ENCODE data around the gene ADAM19.
A peak's percentile ranks its signal among the peaks of the same experiment; 100 is the strongest.

The ADAM19 gene, protein sequence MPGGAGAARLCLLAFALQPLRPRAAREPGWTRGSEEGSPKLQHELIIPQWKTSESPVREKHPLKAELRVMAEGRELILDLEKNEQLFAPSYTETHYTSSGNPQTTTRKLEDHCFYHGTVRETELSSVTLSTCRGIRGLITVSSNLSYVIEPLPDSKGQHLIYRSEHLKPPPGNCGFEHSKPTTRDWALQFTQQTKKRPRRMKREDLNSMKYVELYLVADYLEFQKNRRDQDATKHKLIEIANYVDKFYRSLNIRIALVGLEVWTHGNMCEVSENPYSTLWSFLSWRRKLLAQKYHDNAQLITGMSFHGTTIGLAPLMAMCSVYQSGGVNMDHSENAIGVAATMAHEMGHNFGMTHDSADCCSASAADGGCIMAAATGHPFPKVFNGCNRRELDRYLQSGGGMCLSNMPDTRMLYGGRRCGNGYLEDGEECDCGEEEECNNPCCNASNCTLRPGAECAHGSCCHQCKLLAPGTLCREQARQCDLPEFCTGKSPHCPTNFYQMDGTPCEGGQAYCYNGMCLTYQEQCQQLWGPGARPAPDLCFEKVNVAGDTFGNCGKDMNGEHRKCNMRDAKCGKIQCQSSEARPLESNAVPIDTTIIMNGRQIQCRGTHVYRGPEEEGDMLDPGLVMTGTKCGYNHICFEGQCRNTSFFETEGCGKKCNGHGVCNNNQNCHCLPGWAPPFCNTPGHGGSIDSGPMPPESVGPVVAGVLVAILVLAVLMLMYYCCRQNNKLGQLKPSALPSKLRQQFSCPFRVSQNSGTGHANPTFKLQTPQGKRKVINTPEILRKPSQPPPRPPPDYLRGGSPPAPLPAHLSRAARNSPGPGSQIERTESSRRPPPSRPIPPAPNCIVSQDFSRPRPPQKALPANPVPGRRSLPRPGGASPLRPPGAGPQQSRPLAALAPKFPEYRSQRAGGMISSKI

GRCh38 chr5:157575381-157576020, at the start of gene ADAM19:
ADAM19 (minus strand) TSS chr5:157575775; CDS start chr5:157575696, 79 bp downstream.
- H3K4me1 ChIP-seq (ENCODE audit: control insufficient read depth, insufficient read depth, low read length), result peaks cover 11% of the 10 kb centered on the region
- H3K9ac ChIP-seq (ENCODE audit: low read length), result peak within 1 kb of the TSS; percentile 75
- peak; percentile 79 for DNase-seq (ENCODE audit: low read depth)
- no peaks in the 10 kb centered on the region for H3K36me3 ChIP-seq (ENCODE audit: control insufficient read depth, insufficient read depth, low read length, severe bottlenecking)
- H3K9me3 ChIP-seq (ENCODE audit: control insufficient read depth, low read length), result no peaks in the 10 kb centered on the region
- H3K27me3 ChIP-seq (replicated peaks; ENCODE audit: control insufficient read depth, insufficient read depth, low read length), result no peaks in the 10 kb centered on the region
- H3K4me3 ChIP-seq (ENCODE audit: low read length), result peak within 1 kb of the TSS; percentile 88

DNA sequence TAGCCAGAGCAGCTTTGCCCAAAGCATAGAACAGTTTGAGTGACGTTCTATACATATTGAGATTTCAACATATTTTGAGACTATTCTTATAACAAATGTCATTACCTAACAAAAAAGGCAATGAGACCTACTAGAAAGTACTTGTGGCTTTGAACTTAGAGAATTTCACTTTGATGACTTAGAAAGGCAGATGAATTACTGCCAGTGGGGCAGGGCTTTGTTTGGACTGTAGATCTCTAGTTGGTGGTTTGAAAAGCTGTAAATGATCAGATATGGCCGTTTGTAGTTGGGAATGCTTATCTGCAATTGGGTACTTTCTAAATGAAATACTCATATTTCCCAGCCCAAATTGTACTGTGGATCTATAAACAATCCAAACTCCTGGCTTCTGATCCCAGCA, 48.6 kb upstream of the ADAM19 start:
- no peaks in the 10 kb centered on the region for H3K4me1 ChIP-seq (ENCODE audit: control insufficient read depth, insufficient read depth, low read length)
- no peaks in the 10 kb centered on the region for H3K9me3 ChIP-seq (ENCODE audit: control insufficient read depth, low read length)
- no peak overlapping the region for H3K9ac ChIP-seq (ENCODE audit: low read length)
- H3K27me3 ChIP-seq (replicated peaks; ENCODE audit: control insufficient read depth, insufficient read depth, low read length), result no peaks in the 10 kb centered on the region
- DNase-seq (ENCODE audit: low read depth), result no peak
- no peak overlapping the region for H3K4me3 ChIP-seq (ENCODE audit: low read length)
- no peaks in the 10 kb centered on the region for H3K36me3 ChIP-seq (ENCODE audit: control insufficient read depth, insufficient read depth, low read length, severe bottlenecking)

GRCh38 chr5:157620776-157621175, 45.2 kb upstream of the ADAM19 start:
- no peaks in the 10 kb centered on the region for H3K9me3 ChIP-seq (ENCODE audit: control insufficient read depth, low read length)
- no peaks in the 10 kb centered on the region for H3K4me1 ChIP-seq (ENCODE audit: control insufficient read depth, insufficient read depth, low read length)
- H3K4me3 ChIP-seq (ENCODE audit: low read length), result no peak overlapping the region
- no peaks in the 10 kb centered on the region for H3K36me3 ChIP-seq (ENCODE audit: control insufficient read depth, insufficient read depth, low read length, severe bottlenecking)
- no peak for DNase-seq (ENCODE audit: low read depth)
- no peak overlapping the region for H3K9ac ChIP-seq (ENCODE audit: low read length)
- no peaks in the 10 kb centered on the region for H3K27me3 ChIP-seq (replicated peaks; ENCODE audit: control insufficient read depth, insufficient read depth, low read length)

- no peaks in the 10 kb centered on the region for H3K9me3 ChIP-seq (ENCODE audit: control insufficient read depth, low read length)
- no peak overlapping the region for H3K4me3 ChIP-seq (ENCODE audit: low read length)
- H3K27me3 ChIP-seq (replicated peaks; ENCODE audit: control insufficient read depth, insufficient read depth, low read length), result no peaks in the 10 kb centered on the region
- H3K9ac ChIP-seq (ENCODE audit: low read length), result no peak overlapping the region
- no peak for DNase-seq (ENCODE audit: low read depth)
- no peaks in the 10 kb centered on the region for H3K36me3 ChIP-seq (ENCODE audit: control insufficient read depth, insufficient read depth, low read length, severe bottlenecking)
- H3K4me1 ChIP-seq (ENCODE audit: control insufficient read depth, insufficient read depth, low read length), result no peaks in the 10 kb centered on the region
Measured at GRCh38 chr5:157618191-157618765, 42.7 kb upstream of the ADAM19 start.

- Histone ChIP-seq H3K27me3 (replicated peaks; ENCODE audit: control insufficient read depth, insufficient read depth, low read length) (no peaks in the 10 kb centered on the region), H3K9me3 (ENCODE audit: control insufficient read depth, low read length) (no peaks in the 10 kb centered on the region), H3K36me3 (ENCODE audit: control insufficient read depth, insufficient read depth, low read length, severe bottlenecking) (no peaks in the 10 kb centered on the region), H3K9ac (ENCODE audit: low read length) (no peak overlapping the region), H3K4me3 (ENCODE audit: low read length) (no peak overlapping the region), H3K4me1 (ENCODE audit: control insufficient read depth, insufficient read depth, low read length) (no peaks in the 10 kb centered on the region)
- DNase-seq (ENCODE audit: low read depth), result no peak
Measured at GRCh38 chr5:157616785-157617184, 41.2 kb upstream of the ADAM19 start.

DNA sequence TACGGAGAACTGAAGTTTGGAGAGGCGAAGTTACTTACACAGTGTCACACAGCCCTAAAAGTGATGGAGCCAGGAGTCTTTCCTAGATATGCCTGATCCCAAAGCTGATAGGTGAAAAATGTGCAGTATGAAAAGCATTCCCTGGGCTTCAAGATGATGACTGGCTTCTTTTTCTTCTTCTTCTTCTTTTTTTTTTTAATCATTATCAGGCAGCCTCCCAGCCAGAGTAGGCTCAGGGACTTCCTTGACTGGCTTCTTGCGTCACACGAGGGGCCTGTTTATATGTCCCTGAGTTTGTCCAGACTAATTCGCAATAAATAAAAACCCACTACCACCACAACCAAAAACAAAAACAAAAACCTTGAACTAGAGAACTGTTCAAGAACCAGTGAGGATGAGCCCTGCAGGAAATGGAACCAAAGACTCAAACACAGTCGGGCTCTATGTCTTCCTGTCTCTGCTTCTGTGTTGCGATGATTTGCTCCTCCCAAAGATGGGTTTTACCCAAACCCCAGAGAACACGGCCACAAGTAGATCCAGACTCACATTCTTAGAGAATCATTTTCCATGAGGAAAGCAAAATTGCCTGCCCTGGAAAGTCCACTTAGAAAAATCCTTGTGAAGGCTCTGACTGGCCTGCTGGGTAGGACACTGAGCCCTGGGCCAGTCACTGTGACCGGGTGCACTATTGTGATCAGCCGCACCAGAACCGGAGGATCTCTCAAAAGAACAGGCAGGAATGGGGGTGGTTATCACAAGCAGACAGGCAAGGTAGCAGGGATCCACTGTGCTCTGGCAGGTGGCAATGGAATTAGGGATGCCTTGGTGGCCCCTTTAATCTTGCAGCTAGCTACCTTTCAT, 38.0 kb upstream of the ADAM19 start:
- Histone ChIP-seq H3K4me3 (ENCODE audit: low read length) (no peak overlapping the region), H3K27me3 (replicated peaks; ENCODE audit: control insufficient read depth, insufficient read depth, low read length) (no peaks in the 10 kb centered on the region), H3K9me3 (ENCODE audit: control insufficient read depth, low read length) (no peaks in the 10 kb centered on the region), H3K4me1 (ENCODE audit: control insufficient read depth, insufficient read depth, low read length) (no peaks in the 10 kb centered on the region), H3K36me3 (ENCODE audit: control insufficient read depth, insufficient read depth, low read length, severe bottlenecking) (no peaks in the 10 kb centered on the region), H3K9ac (ENCODE audit: low read length) (no peak overlapping the region)
- DNase-seq (ENCODE audit: low read depth), result no peak

DNA sequence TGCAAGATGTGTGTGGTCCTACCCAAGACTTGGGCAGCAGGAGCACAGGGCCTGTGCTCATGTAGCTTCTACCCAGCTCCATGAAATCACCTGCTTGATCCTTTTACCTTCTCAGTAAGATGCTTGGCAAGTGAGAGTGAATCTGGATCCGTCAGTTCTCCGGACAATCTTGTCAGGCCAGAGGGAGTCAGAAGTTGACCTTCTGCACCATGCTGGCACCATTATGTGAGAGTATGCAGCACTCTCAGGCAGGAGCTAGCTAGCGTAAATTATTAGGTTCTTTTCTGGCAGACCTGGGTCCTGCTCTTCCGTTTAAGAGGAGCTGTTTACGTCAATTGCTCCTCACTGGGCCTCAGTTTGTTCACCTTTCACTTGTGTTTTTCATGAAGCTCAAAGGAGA, 37.0 kb upstream of the ADAM19 start:
- no peaks in the 10 kb centered on the region for H3K36me3 ChIP-seq (ENCODE audit: control insufficient read depth, insufficient read depth, low read length, severe bottlenecking)
- no peak for DNase-seq (ENCODE audit: low read depth)
- H3K4me1 ChIP-seq (ENCODE audit: control insufficient read depth, insufficient read depth, low read length), result no peaks in the 10 kb centered on the region
- no peak overlapping the region for H3K4me3 ChIP-seq (ENCODE audit: low read length)
- H3K27me3 ChIP-seq (replicated peaks; ENCODE audit: control insufficient read depth, insufficient read depth, low read length), result no peaks in the 10 kb centered on the region
- H3K9ac ChIP-seq (ENCODE audit: low read length), result no peak overlapping the region
- no peaks in the 10 kb centered on the region for H3K9me3 ChIP-seq (ENCODE audit: control insufficient read depth, low read length)

DNA sequence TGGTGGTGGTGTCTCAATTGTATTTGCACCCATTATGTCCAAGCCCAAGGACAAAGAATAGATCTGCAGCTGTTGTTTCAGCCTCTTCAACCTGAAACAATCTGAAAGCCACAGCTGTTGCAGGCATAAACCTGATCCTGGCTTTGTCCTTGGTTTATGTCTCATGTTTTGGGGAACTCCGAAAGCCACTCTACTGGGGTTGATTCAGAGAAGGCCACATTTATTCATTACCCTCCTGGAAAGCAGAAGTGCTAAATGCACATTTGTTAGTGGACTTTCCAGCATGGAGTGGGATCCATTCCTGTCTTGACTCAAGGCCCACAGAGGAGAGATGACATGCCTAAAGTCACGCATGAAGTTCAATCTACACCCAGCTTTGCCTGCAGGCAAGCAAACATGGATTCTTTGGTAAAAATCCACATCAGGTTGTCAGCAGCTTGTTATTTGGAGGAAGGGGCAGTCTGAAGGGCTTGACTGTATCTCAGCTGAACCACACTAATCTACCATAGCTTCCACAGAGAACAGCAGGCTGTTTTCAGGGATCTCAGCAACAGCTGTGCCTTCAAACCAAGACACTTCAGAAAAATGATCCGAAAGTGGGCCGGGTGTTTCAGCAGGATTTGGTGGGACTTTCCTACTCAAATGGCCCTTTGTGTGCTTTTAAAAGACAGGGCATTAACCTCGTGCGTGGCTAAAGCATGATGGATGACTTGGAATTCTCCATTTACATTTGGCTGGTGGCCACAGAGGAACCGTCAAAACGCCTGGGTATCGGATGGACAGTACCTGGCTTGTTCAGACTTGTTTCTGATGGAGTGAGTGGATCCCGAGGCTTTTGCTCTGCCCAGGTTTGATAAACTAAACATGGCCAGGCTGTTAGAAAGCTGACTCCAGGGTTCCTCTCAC, 36.2 kb upstream of the ADAM19 start:
- no peak for DNase-seq (ENCODE audit: low read depth)
- Histone ChIP-seq H3K9me3 (ENCODE audit: control insufficient read depth, low read length) (no peaks in the 10 kb centered on the region), H3K4me3 (ENCODE audit: low read length) (no peak overlapping the region), H3K36me3 (ENCODE audit: control insufficient read depth, insufficient read depth, low read length, severe bottlenecking) (no peaks in the 10 kb centered on the region), H3K9ac (ENCODE audit: low read length) (no peak overlapping the region), H3K4me1 (ENCODE audit: control insufficient read depth, insufficient read depth, low read length) (no peaks in the 10 kb centered on the region), H3K27me3 (replicated peaks; ENCODE audit: control insufficient read depth, insufficient read depth, low read length) (no peaks in the 10 kb centered on the region)

GRCh38 chr5:157610990-157611389, 35.4 kb upstream of the ADAM19 start:
- H3K9me3 ChIP-seq (ENCODE audit: control insufficient read depth, low read length), result no peaks in the 10 kb centered on the region
- DNase-seq (ENCODE audit: low read depth), result no peak
- no peak overlapping the region for H3K9ac ChIP-seq (ENCODE audit: low read length)
- H3K36me3 ChIP-seq (ENCODE audit: control insufficient read depth, insufficient read depth, low read length, severe bottlenecking), result no peaks in the 10 kb centered on the region
- no peaks in the 10 kb centered on the region for H3K4me1 ChIP-seq (ENCODE audit: control insufficient read depth, insufficient read depth, low read length)
- no peaks in the 10 kb centered on the region for H3K27me3 ChIP-seq (replicated peaks; ENCODE audit: control insufficient read depth, insufficient read depth, low read length)
- H3K4me3 ChIP-seq (ENCODE audit: low read length), result no peak overlapping the region
